RWPE2 (cell line): Measurements from ENCODE around the gene UTP20.

Experiments used
- ATAC-seq: fragments of 200-7000 bp; cut with Tn5 transposase; 3 replicates; pipeline ENCODE4 v1.9.1; 2021; ENCODE audit warnings: low read depth
- DNase-seq: peaks from one replicate; pipeline ENCODE4 v3.0.0-alpha.2; 2020; ENCODE audit warnings: low spot score
- H3K27ac ChIP-seq: fragments of 450-650 bp; 2 replicates; pipeline ENCODE4 v1.5.1; 2017; ENCODE audit warnings: mild to moderate bottlenecking; ENCODE audit not compliant: poor library complexity, severe bottlenecking
- H3K27me3 ChIP-seq: fragments of 250-450 bp; sonication (Bioruptor Pico); 2 replicates; pipeline ENCODE4 v1.5.1; 2021; ENCODE audit warnings: mild to moderate bottlenecking, moderate library complexity; ENCODE audit not compliant: insufficient read depth, poor library complexity, severe bottlenecking
- H3K36me3 ChIP-seq: fragments of 250-450 bp; sonication (Bioruptor Pico); 2 replicates; pipeline ENCODE4 v1.5.1; 2020; ENCODE audit warnings: low read depth, mild to moderate bottlenecking, moderate library complexity
- H3K4me1 ChIP-seq: fragments of 250-450 bp; sonication (Bioruptor Pico); 2 replicates; pipeline ENCODE4 v1.5.1; 2021; ENCODE audit warnings: mild to moderate bottlenecking, moderate library complexity; ENCODE audit not compliant: insufficient read depth, poor library complexity, severe bottlenecking
- H3K4me3 ChIP-seq: fragments of 250-450 bp; sonication (Bioruptor Pico); 2 replicates; pipeline ENCODE4 v1.5.1; 2021; ENCODE audit warnings: mild to moderate bottlenecking, moderate library complexity; ENCODE audit not compliant: severe bottlenecking
- H3K9me3 ChIP-seq: fragments of 250-450 bp; sonication (Bioruptor Pico); 2 replicates; pipeline ENCODE4 v1.5.1; 2021; ENCODE audit warnings: mild to moderate bottlenecking, moderate library complexity; ENCODE audit not compliant: severe bottlenecking
- CTCF ChIP-seq: fragments of 450-650 bp; IDR thresholded peaks from one replicate; pipeline ENCODE4 v1.5.1; 2017; ENCODE audit warnings: mild to moderate bottlenecking, moderate library complexity; ENCODE audit not compliant: poor library complexity, severe bottlenecking

UTP20 gene

DNA sequence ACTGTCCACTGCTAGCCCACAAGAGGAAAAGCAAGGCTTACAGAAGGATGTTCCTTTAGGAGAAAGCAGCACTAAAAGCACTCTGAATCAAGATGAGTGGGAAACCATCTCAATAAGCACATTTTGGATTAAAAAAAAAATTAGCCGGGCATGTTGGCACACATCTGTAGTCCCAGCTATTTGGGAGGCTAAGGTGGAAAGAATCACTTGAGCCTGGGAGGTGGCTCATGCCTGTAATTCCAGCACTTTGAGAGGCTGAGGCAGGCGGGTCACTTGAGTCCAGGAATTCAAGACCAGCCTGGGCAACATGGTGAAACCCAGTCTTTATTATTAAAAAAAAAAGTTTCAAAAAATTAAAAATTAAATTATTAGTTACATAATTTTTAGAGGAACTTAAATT is 144.7 kb downstream of the UTP20 start:
- H3K27ac ChIP-seq: no peak overlapping the region
- H3K4me1 ChIP-seq: no peaks in the 10 kb centered on the region
- no peak overlapping the region for H3K4me3 ChIP-seq
- no peak for ATAC-seq
- H3K9me3 ChIP-seq: no peaks in the 10 kb centered on the region
- no peaks in the 10 kb centered on the region for H3K36me3 ChIP-seq
- no peaks in the 10 kb centered on the region for H3K27me3 ChIP-seq
- TF ChIP-seq CTCF: no peak
- DNase-seq: no peak

DNA sequence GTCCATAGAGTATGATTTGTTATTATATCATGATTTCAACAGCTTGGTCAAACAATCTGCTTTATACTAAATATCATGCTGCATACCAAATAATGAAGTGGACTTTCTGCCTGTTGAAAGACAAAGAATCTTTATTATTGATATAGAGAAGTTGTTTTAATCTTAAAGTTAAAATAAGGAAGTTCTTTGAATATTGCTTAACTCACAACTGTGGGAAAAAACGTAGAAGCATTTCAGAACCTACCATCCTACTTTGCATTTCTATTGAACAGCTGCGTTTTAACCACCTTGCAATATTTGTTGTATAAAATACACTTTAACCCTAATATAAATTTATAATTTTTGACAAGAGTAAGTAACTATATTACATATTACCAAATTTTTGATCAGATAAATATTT is 150.6 kb downstream of the UTP20 start:
- Histone ChIP-seq H3K4me1 (no peaks in the 10 kb centered on the region), H3K4me3 (no peak overlapping the region), H3K36me3 (no peaks in the 10 kb centered on the region), H3K27me3 (no peaks in the 10 kb centered on the region), H3K9me3 (no peaks in the 10 kb centered on the region), H3K27ac (no peak overlapping the region)
- DNase-seq (no peak), ATAC-seq (no peak)
- TF ChIP-seq CTCF: no peak

GRCh38 chr12:101436136-101436535 is 156.2 kb downstream of the UTP20 start:
- TF ChIP-seq CTCF: no peak
- H3K27ac ChIP-seq: no peak overlapping the region
- H3K4me1 ChIP-seq: no peaks in the 10 kb centered on the region
- ATAC-seq: no peak
- no peaks in the 10 kb centered on the region for H3K27me3 ChIP-seq
- H3K9me3 ChIP-seq: no peaks in the 10 kb centered on the region
- H3K4me3 ChIP-seq: no peak overlapping the region
- H3K36me3 ChIP-seq: no peaks in the 10 kb centered on the region
- DNase-seq: no peak
